Nephron progenitor cell (in vitro differentiated cells): Measurements from ENCODE around the gene HCK.

Experiments
- DNase-seq: peaks from one replicate; pipeline ENCODE4 v3.0.0; 2021
- H3K27ac Mint-ChIP-seq: 2 replicates; pipeline ENCODE4 v1.8.0; 2021; ENCODE audit warnings: mild to moderate bottlenecking, moderate library complexity, mixed read lengths
- H3K27me3 Mint-ChIP-seq: 2 replicates; pipeline ENCODE4 v1.8.0; 2021; ENCODE audit warnings: mild to moderate bottlenecking, low read depth, mixed read lengths; ENCODE audit not compliant: poor library complexity
- H3K36me3 Mint-ChIP-seq: 2 replicates; pipeline ENCODE4 v1.8.0; 2021; ENCODE audit warnings: low read depth, mixed read lengths
- H3K4me1 Mint-ChIP-seq: 2 replicates; pipeline ENCODE4 v1.8.0; 2021; ENCODE audit warnings: mixed read lengths
- H3K4me3 Mint-ChIP-seq: 2 replicates; pipeline ENCODE4 v1.8.0; 2021; ENCODE audit warnings: mild to moderate bottlenecking, moderate library complexity, mixed read lengths
- H3K9me3 Mint-ChIP-seq: 2 replicates; pipeline ENCODE4 v1.8.0; 2021; ENCODE audit warnings: mild to moderate bottlenecking, moderate library complexity, mixed read lengths
- TF ChIP-seq, protein P1 (sequence below): fragments of 200-600 bp; sonication (generic); IDR thresholded peaks from 2 replicates; pipeline ENCODE4 v1.5.0; 2021; ENCODE audit warnings: antibody characterized with exemption

Gene HCK

GRCh38 chr20:32051720-32052089 is 337 bp upstream of the HCK start:
- TF ChIP-seq, protein P1, sequence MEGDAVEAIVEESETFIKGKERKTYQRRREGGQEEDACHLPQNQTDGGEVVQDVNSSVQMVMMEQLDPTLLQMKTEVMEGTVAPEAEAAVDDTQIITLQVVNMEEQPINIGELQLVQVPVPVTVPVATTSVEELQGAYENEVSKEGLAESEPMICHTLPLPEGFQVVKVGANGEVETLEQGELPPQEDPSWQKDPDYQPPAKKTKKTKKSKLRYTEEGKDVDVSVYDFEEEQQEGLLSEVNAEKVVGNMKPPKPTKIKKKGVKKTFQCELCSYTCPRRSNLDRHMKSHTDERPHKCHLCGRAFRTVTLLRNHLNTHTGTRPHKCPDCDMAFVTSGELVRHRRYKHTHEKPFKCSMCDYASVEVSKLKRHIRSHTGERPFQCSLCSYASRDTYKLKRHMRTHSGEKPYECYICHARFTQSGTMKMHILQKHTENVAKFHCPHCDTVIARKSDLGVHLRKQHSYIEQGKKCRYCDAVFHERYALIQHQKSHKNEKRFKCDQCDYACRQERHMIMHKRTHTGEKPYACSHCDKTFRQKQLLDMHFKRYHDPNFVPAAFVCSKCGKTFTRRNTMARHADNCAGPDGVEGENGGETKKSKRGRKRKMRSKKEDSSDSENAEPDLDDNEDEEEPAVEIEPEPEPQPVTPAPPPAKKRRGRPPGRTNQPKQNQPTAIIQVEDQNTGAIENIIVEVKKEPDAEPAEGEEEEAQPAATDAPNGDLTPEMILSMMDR = no peak
- Mint-ChIP-seq H3K36me3 (no peaks in the 10 kb centered on the region), H3K9me3 (peaks cover 6% of the 10 kb centered on the region), H3K27me3 (peaks cover 59% of the 10 kb centered on the region), H3K4me3 (peak overlapping the region; percentile 80), H3K4me1 (peaks cover 19% of the 10 kb centered on the region), H3K27ac (no peak overlapping the region)
- DNase-seq = no peak

- Mint-ChIP-seq H3K4me3 (peak overlapping the region; percentile 62), H3K4me1 (peaks cover 19% of the 10 kb centered on the region), H3K36me3 (no peaks in the 10 kb centered on the region), H3K27ac (no peak overlapping the region), H3K27me3 (peaks cover 66% of the 10 kb centered on the region), H3K9me3 (peaks cover 6% of the 10 kb centered on the region)
- TF ChIP-seq, protein P1 = no peak
- no peak for DNase-seq
Observed at GRCh38 chr20:32052778-32053362, 828 bp downstream of the HCK start.

DNA sequence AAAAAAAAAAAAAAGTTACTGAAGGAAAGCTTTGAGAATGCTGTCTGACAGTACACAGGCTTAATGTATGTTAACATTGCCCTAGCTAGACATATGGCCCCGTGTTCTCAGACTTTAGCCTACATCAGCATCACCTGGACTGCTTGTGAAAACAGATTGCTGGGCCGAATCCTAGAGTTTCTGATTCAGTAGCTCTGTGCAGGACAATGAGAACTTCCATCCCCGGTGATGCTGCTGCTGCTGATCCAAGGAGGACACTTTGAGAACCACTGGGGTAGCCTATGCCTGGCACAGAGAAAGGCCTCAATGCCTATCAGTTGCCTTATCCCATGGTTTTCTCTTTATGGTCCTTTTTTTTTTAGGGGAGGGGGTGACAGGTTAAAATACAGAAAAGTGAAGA is 1.6 kb downstream of the HCK start:
- peaks cover 6% of the 10 kb centered on the region for H3K9me3 Mint-ChIP-seq
- no peak overlapping the region for H3K4me3 Mint-ChIP-seq
- TF ChIP-seq, protein P1 = no peak
- H3K4me1 Mint-ChIP-seq = peaks cover 19% of the 10 kb centered on the region
- no peak overlapping the region for H3K27ac Mint-ChIP-seq
- no peak for DNase-seq
- no peaks in the 10 kb centered on the region for H3K36me3 Mint-ChIP-seq
- H3K27me3 Mint-ChIP-seq = peaks cover 69% of the 10 kb centered on the region

DNA sequence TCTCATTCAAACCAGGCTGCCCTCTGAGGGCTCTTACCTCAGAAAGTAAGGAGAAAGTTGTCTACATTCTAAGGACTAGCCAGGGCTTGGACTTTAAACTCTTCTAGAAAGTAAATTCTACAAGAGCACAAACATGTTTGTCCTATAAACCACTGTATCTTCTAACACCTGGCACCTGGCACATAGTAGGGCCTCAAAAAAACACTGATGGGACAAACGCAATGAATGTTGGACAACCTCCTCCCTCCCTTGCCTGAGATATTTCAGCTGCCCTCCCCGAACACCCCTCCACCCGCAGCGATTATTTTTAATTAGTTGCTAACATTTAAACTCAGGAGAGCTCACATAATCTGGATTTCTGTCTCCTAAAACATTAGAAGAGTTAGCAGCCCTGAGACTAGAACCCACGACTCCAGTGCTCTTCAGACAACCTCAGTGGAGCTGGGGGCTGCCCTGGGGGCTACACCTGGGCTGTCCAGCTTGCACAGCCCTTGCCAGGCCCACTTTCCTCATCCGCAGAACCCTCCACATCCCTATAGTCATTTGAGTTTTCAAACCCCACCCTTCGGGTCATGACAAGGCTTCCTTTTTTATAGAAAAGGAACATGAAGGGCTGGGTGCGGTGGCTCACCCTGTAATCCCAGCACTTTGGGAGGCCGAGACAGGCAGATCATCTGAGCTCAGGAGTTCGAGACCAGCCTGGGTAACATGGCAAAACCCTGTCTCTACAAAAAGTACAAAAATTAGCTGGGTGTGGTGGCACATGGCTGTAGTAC is 4.9 kb downstream of the HCK start:
- H3K27me3 Mint-ChIP-seq = peaks cover 48% of the 10 kb centered on the region
- TF ChIP-seq, protein P1 = no peak
- H3K36me3 Mint-ChIP-seq = no peaks in the 10 kb centered on the region
- no peak for DNase-seq
- H3K27ac Mint-ChIP-seq = no peak overlapping the region
- no peak overlapping the region for H3K4me3 Mint-ChIP-seq
- peaks cover 13% of the 10 kb centered on the region for H3K4me1 Mint-ChIP-seq
- peaks cover 1% of the 10 kb centered on the region for H3K9me3 Mint-ChIP-seq

- Mint-ChIP-seq H3K4me1 (peaks cover 15% of the 10 kb centered on the region), H3K9me3 (no peaks in the 10 kb centered on the region), H3K27me3 (peaks cover 40% of the 10 kb centered on the region), H3K4me3 (no peak overlapping the region), H3K36me3 (no peaks in the 10 kb centered on the region), H3K27ac (no peak overlapping the region)
- no peak for DNase-seq
- TF ChIP-seq, protein P1 = no peak
Observed at GRCh38 chr20:32057656-32058184, 5.7 kb downstream of the HCK start.
